ENCODE measurements around the gene SMIM35.

Gene SMIM35

GRCh38 chr11:118052581-118053206 is 34.1 kb downstream of the SMIM35 start:
- H3K27ac ChIP-seq = peak overlapping the region; percentile 4; the same call in 1 of the 2 replicates
- H3K4me3 ChIP-seq (ENCODE audit: low read depth, low read length) = no peak overlapping the region
- H3K9me3 ChIP-seq (ENCODE audit: severe bottlenecking) = no peaks in the 10 kb centered on the region
- no peak for DNase-seq
- no peaks in the 10 kb centered on the region for H3K36me3 ChIP-seq
- no peaks in the 10 kb centered on the region for H3K27me3 ChIP-seq (ENCODE audit: insufficient read depth, low read depth, severe bottlenecking)
- no peak for TF ChIP-seq CTCF (IDR thresholded peaks at IDR 0.05; ENCODE audit: low read depth, low read length)

GRCh38 chr11:118051611-118052461 is 34.9 kb downstream of the SMIM35 start:
- H3K27ac ChIP-seq = no peak overlapping the region
- no peaks in the 10 kb centered on the region for H3K27me3 ChIP-seq (ENCODE audit: insufficient read depth, low read depth, severe bottlenecking)
- TF ChIP-seq CTCF (IDR thresholded peaks at IDR 0.05; ENCODE audit: low read depth, low read length) = no peak
- H3K4me3 ChIP-seq (ENCODE audit: low read depth, low read length) = no peak overlapping the region
- H3K9me3 ChIP-seq (ENCODE audit: severe bottlenecking) = no peaks in the 10 kb centered on the region
- no peak for DNase-seq
- no peaks in the 10 kb centered on the region for H3K36me3 ChIP-seq

GRCh38 chr11:118051136-118051610 is 35.6 kb downstream of the SMIM35 start:
- no peak overlapping the region for H3K4me3 ChIP-seq (ENCODE audit: low read depth, low read length)
- no peaks in the 10 kb centered on the region for H3K36me3 ChIP-seq
- H3K27me3 ChIP-seq (ENCODE audit: insufficient read depth, low read depth, severe bottlenecking) = no peaks in the 10 kb centered on the region
- no peak overlapping the region for H3K27ac ChIP-seq
- no peak for DNase-seq
- no peak for TF ChIP-seq CTCF (IDR thresholded peaks at IDR 0.05; ENCODE audit: low read depth, low read length)
- H3K9me3 ChIP-seq (ENCODE audit: severe bottlenecking) = no peaks in the 10 kb centered on the region

DNA sequence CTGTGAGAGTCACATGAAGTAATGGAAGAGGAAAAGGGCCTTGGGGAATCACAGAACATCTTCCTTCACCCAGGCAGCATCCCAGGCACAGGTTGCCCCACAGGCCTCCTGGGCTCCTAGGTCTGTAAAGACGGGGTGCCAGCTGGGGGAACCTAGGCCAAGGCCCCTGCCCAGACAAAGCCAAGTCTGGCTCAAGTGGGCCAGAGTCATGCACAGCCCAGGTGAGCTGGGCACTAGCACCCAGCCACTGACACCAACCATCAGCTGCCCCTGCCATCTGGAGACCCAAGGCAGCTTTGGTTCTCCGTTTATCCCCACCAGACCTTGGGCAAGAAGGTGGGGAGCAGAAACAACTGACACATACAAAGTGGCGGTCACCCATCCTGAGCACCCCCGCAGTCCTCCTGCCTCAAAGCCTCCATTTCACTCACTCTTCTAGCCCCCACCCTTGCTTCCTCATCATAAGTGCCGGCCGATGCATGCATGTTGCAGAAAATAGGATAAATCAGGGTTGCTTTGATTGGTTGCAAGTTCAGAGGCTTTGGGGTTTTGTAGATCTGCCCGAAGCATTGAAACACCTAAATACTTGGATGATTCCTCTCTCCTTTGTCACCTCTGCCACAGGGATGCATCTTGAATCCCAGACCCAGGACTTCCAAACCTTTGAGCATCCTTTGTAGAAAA is 36.4 kb downstream of the SMIM35 start:
- H3K36me3 ChIP-seq = no peaks in the 10 kb centered on the region
- no peak for TF ChIP-seq CTCF (IDR thresholded peaks at IDR 0.05; ENCODE audit: low read depth, low read length)
- no peak for DNase-seq

DNA sequence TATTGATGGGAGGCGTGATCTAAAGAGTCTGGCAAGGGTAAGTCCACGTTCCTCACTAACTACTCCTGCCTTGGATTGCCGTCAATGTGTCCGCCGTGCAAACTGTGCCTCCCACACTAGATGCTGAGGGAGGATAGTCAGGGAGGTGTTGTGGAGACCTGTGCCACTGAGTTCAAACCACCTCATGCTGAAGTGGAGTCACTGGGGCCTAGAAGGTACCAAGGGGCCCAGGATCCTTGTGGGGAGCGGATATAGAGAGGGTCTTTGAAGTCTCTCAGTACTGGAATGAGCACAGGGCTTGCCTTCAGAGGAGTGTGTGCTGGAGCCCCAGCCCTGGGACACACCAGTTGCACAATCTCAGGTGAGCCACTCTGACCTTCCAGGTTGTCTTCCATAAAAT is 37.0 kb downstream of the SMIM35 start:
- TF ChIP-seq CTCF (IDR thresholded peaks at IDR 0.05; ENCODE audit: low read depth, low read length) = no peak
- no peak overlapping the region for H3K4me3 ChIP-seq (ENCODE audit: low read depth, low read length)
- no peaks in the 10 kb centered on the region for H3K27me3 ChIP-seq (ENCODE audit: insufficient read depth, low read depth, severe bottlenecking)
- H3K36me3 ChIP-seq = no peaks in the 10 kb centered on the region
- no peak overlapping the region for H3K27ac ChIP-seq
- DNase-seq = no peak
- no peaks in the 10 kb centered on the region for H3K9me3 ChIP-seq (ENCODE audit: severe bottlenecking)

More for the DNA sequence above, 36.4 kb downstream of the SMIM35 start:
- no peak overlapping the region for H3K27ac ChIP-seq
- H3K27me3 ChIP-seq (ENCODE audit: insufficient read depth, low read depth, severe bottlenecking) = no peaks in the 10 kb centered on the region
- no peaks in the 10 kb centered on the region for H3K9me3 ChIP-seq (ENCODE audit: severe bottlenecking)
- H3K4me3 ChIP-seq (ENCODE audit: low read depth, low read length) = no peak overlapping the region

Data from WERI-Rb-1 (cell line).